Ascending aorta (tissue), 2 donors: ENCODE measurements around the gene TULP1. TPM values are rescaled to one million over a fixed set of nuclear protein-coding genes. Genes with fewer than 3 reads are reported as not detected.

Experiments
- DNase-seq, 2 donors: peaks; one replicate each; pipeline ENCODE4 v3.0.0-alpha.2; 2019; ENCODE audit warnings: low spot score in 2 of 2
- H3K27ac ChIP-seq, 2 donors: fragments of 200-600 bp; sonication (generic); one replicate each; pipeline ENCODE4 v1.5.1; 2016 to 2017; ENCODE audit warnings: mild to moderate bottlenecking in 1 of 2
- H3K27me3 ChIP-seq: fragments of 200-600 bp; sonication (generic); one replicate; pipeline ENCODE4 v1.5.1; 2017
- H3K36me3 ChIP-seq, 2 donors: fragments of 200-600 bp; sonication (generic); one replicate each; pipeline ENCODE4 v1.5.1; 2016
- H3K4me1 ChIP-seq, 2 donors: fragments of 200-600 bp; sonication (generic); one replicate each; pipeline ENCODE4 v1.5.1; 2016 to 2017; ENCODE audit warnings: mild to moderate bottlenecking in 1 of 2
- H3K4me3 ChIP-seq, 2 donors: fragments of 200-600 bp; sonication (generic); one replicate each; pipeline ENCODE4 v1.5.1; 2016 to 2017; ENCODE audit warnings: mild to moderate bottlenecking in 1 of 2
- H3K9me3 ChIP-seq, 2 donors: fragments of 200-600 bp; sonication (generic); one replicate each; pipeline ENCODE4 v1.5.1; 2016
- CTCF ChIP-seq, 3 experiments: fragments of 200-600 bp in 2 of 3; fragments of 450-650 bp in 1 of 3; sonication (generic) in 2 of 3; IDR thresholded peaks; one replicate each; pipeline ENCODE4 v1.5.1; 2016 to 2019; ENCODE audit warnings: antibody characterized with exemption in 3 of 3, mild to moderate bottlenecking in 1 of 3, moderate library complexity in 1 of 3
- intact Hi-C: fragments of 100-400 bp; cut with DNase I; formaldehyde crosslinking; loops from one replicate; pipeline ENCODE4 v1.15.1; 2023
- total RNA-seq: library from RNA; depleted of rRNA; stranded (reverse); fragments of >200 nt; gene quantifications from one replicate; pipeline ENCODE4 v1.1.0, GENCODE V29; 2016

TULP1 gene
- total RNA-seq, 1 donor from 2014 or later, result not detected

GRCh38 chr6:35449287-35449881 lies 63.3 kb downstream of the TULP1 start:
- peak; percentile 50 to 76 (median 66) for TF ChIP-seq CTCF (IDR thresholded peaks at IDR 0.05)
- no peaks in the 10 kb centered on the region for H3K9me3 ChIP-seq
- H3K36me3 ChIP-seq, result no peaks in the 10 kb centered on the region
- no peaks in the 10 kb centered on the region for H3K4me1 ChIP-seq
- no peak overlapping the region for H3K27ac ChIP-seq
- intact Hi-C loops, result loop anchor here (1.0 to 2.0 kb wide), 3 partner anchors 35 to 153 kb away; partner anchors contain the start of genes DEF6 and PPARD
- no peaks in the 10 kb centered on the region for H3K27me3 ChIP-seq
- H3K4me3 ChIP-seq, result no peak overlapping the region
- DNase-seq, result no peak

- no peaks in the 10 kb centered on the region for H3K9me3 ChIP-seq
- TF ChIP-seq CTCF (IDR thresholded peaks at IDR 0.05), result no peak
- no peak overlapping the region for H3K4me3 ChIP-seq
- no peak for DNase-seq
- no peaks in the 10 kb centered on the region for H3K36me3 ChIP-seq
- intact Hi-C loops, result loop anchor here (2.0 kb wide), 2 partner anchors 33 to 151 kb away; partner anchors contain the start of gene DEF6
- H3K27ac ChIP-seq, result no peak overlapping the region
- H3K27me3 ChIP-seq, result no peaks in the 10 kb centered on the region
- H3K4me1 ChIP-seq, result no peaks in the 10 kb centered on the region
Measured at GRCh38 chr6:35448191-35448590, 64.5 kb downstream of the TULP1 start.

Other genes starting within 250 kb of the TULP1 start
- 20.1 TPM for gene DEF6, start 215.1 kb downstream of the TULP1 start, total RNA-seq
- gene PPARD, start 170.3 kb downstream of the TULP1 start, total RNA-seq, result 21.1 TPM
- gene FANCE, start 60.6 kb downstream of the TULP1 start, total RNA-seq, result 0.32 TPM
- gene RPL10A, start 44.5 kb downstream of the TULP1 start, total RNA-seq, result 643 TPM
- 19.8 TPM for gene TEAD3, start 15.8 kb downstream of the TULP1 start, total RNA-seq
- gene FKBP5, start 176.0 kb upstream of the TULP1 start, total RNA-seq, result 112 TPM
- not detected for gene ARMC12, start 224.1 kb upstream of the TULP1 start, total RNA-seq